HG03521 (cell line): ENCODE results near the gene L2HGDH.
"Not testable (repeated sequence)": the region's sequence is repeated elsewhere in the genome, so short reads cannot be mapped to it uniquely, and the experiment has no call there.

Source experiments
- ATAC-seq: cut with Tn5 transposase; IDR thresholded peaks from one replicate; pipeline ENCODE4 v1.9.1; 2021; ENCODE audit warnings: mild to moderate bottlenecking, moderate library complexity; ENCODE audit not compliant: unreplicated experiment

Gene L2HGDH

GRCh38 chr14:50340045-50340444 lies 28.0 kb upstream of the L2HGDH start:
- ATAC-seq = no peak

- ATAC-seq = no peak
Measured at GRCh38 chr14:50339178-50339804, 27.3 kb upstream of the L2HGDH start.

- no peak for ATAC-seq
Measured at GRCh38 chr14:50338587-50338986, 26.6 kb upstream of the L2HGDH start.

- no peak for ATAC-seq
Measured at GRCh38 chr14:50335989-50336824, 24.2 kb upstream of the L2HGDH start.

GRCh38 chr14:50335389-50335788 lies 23.4 kb upstream of the L2HGDH start:
- ATAC-seq = no peak

GRCh38 chr14:50334211-50334610 lies 22.2 kb upstream of the L2HGDH start:
- ATAC-seq = no peak

- no peak for ATAC-seq
Measured at GRCh38 chr14:50333014-50333509, 21.0 kb upstream of the L2HGDH start.

- no peak for ATAC-seq
Measured at GRCh38 chr14:50331596-50331995, 19.6 kb upstream of the L2HGDH start.

GRCh38 chr14:50321009-50321660 lies 9.1 kb upstream of the L2HGDH start:
- peak; percentile 88 for ATAC-seq

- ATAC-seq = no peak
Measured at GRCh38 chr14:50320283-50320682, 8.3 kb upstream of the L2HGDH start.

GRCh38 chr14:50319721-50320120 lies 7.7 kb upstream of the L2HGDH start:
- ATAC-seq = no peak

GRCh38 chr14:50319293-50319692 lies 7.3 kb upstream of the L2HGDH start:
- no peak for ATAC-seq

- no peak for ATAC-seq
Measured at GRCh38 chr14:50318031-50318626, 6.1 kb upstream of the L2HGDH start.

- ATAC-seq = not testable (repeated sequence)
Measured at GRCh38 chr14:50314098-50314497, 2.1 kb upstream of the L2HGDH start.

- ATAC-seq = peak; percentile 10
Measured at GRCh38 chr14:50312734-50313054, 665 bp upstream of the L2HGDH start.

GRCh38 chr14:50311337-50311971 lies 575 bp downstream of the L2HGDH start:
- no peak for ATAC-seq

- ATAC-seq = no peak
Measured at GRCh38 chr14:50310445-50310844, 1.6 kb downstream of the L2HGDH start.

GRCh38 chr14:50308363-50308915 lies 3.6 kb downstream of the L2HGDH start:
- ATAC-seq = no peak

- ATAC-seq = no peak
Measured at GRCh38 chr14:50303744-50304471, 8.1 kb downstream of the L2HGDH start.

- ATAC-seq = no peak
Measured at GRCh38 chr14:50301914-50302313, 10.1 kb downstream of the L2HGDH start.
